ENCODE measurements around the gene TARS2.

TARS2 gene

GRCh38 chr1:150476754-150477153 lies 10.5 kb upstream of the TARS2 start:
- TF ChIP-seq CTCF (IDR thresholded peaks at IDR 0.05; ENCODE audit: low read depth, low read length) (no peak), MYC (IDR thresholded peaks at IDR 0.05; ENCODE audit: low read depth, low read length) (no peak), MAX (IDR thresholded peaks at IDR 0.05; ENCODE audit: low read depth, low read length) (no peak)
- DNase-seq (ENCODE audit: low read depth), result no peak
- H3K4me3 ChIP-seq (ENCODE audit: low read depth, low read length), result no peak overlapping the region

GRCh38 chr1:150477320-150477719 lies 9.9 kb upstream of the TARS2 start:
- DNase-seq (ENCODE audit: low read depth), result no peak
- H3K4me3 ChIP-seq (ENCODE audit: low read depth, low read length), result no peak overlapping the region
- no peak for TF ChIP-seq MYC (IDR thresholded peaks at IDR 0.05; ENCODE audit: low read depth, low read length)
- TF ChIP-seq CTCF (IDR thresholded peaks at IDR 0.05; ENCODE audit: low read depth, low read length), result no peak
- TF ChIP-seq POLR2A (IDR thresholded peaks at IDR 0.05; ENCODE audit: extremely low read depth, insufficient read length), result no peak
- no peak for TF ChIP-seq MAX (IDR thresholded peaks at IDR 0.05; ENCODE audit: low read depth, low read length)

GRCh38 chr1:150477733-150478132 lies 9.5 kb upstream of the TARS2 start:
- no peak for DNase-seq (ENCODE audit: low read depth)
- no peak overlapping the region for H3K4me3 ChIP-seq (ENCODE audit: low read depth, low read length)
- TF ChIP-seq POLR2A (IDR thresholded peaks at IDR 0.05; ENCODE audit: extremely low read depth, insufficient read length) (no peak), MAX (IDR thresholded peaks at IDR 0.05; ENCODE audit: low read depth, low read length) (no peak), CTCF (IDR thresholded peaks at IDR 0.05; ENCODE audit: low read depth, low read length) (no peak), MYC (IDR thresholded peaks at IDR 0.05; ENCODE audit: low read depth, low read length) (no peak)

GRCh38 chr1:150479370-150479769 lies 7.8 kb upstream of the TARS2 start:
- H3K4me3 ChIP-seq (ENCODE audit: low read depth, low read length), result no peak overlapping the region
- no peak for DNase-seq (ENCODE audit: low read depth)
- TF ChIP-seq POLR2A (IDR thresholded peaks at IDR 0.05; ENCODE audit: extremely low read depth, insufficient read length) (no peak), CTCF (IDR thresholded peaks at IDR 0.05; ENCODE audit: low read depth, low read length) (no peak), MAX (IDR thresholded peaks at IDR 0.05; ENCODE audit: low read depth, low read length) (no peak), MYC (IDR thresholded peaks at IDR 0.05; ENCODE audit: low read depth, low read length) (no peak)

- DNase-seq (ENCODE audit: low read depth), result peak; percentile 17
- no peak overlapping the region for H3K4me3 ChIP-seq (ENCODE audit: low read depth, low read length)
- TF ChIP-seq POLR2A (IDR thresholded peaks at IDR 0.05; ENCODE audit: extremely low read depth, insufficient read length) (no peak), MYC (IDR thresholded peaks at IDR 0.05; ENCODE audit: low read depth, low read length) (no peak), CTCF (IDR thresholded peaks at IDR 0.05; ENCODE audit: low read depth, low read length) (no peak), MAX (IDR thresholded peaks at IDR 0.05; ENCODE audit: low read depth, low read length) (no peak)
Observed at GRCh38 chr1:150479927-150480352, 7.3 kb upstream of the TARS2 start.

GRCh38 chr1:150484431-150484830 lies 2.8 kb upstream of the TARS2 start:
- TF ChIP-seq CTCF (IDR thresholded peaks at IDR 0.05; ENCODE audit: low read depth, low read length) (no peak), POLR2A (IDR thresholded peaks at IDR 0.05; ENCODE audit: extremely low read depth, insufficient read length) (no peak), MAX (IDR thresholded peaks at IDR 0.05; ENCODE audit: low read depth, low read length) (no peak), MYC (IDR thresholded peaks at IDR 0.05; ENCODE audit: low read depth, low read length) (no peak)
- no peak overlapping the region for H3K4me3 ChIP-seq (ENCODE audit: low read depth, low read length)
- DNase-seq (ENCODE audit: low read depth), result no peak

Data from NB4 (cell line).